Measurements from ENCODE around the gene RPS17.
"Not testable (repeated sequence)": the region's sequence is repeated elsewhere in the genome, so short reads cannot be mapped to it uniquely, and the experiment has no call there.

The RPS17 gene

GRCh38 chr15:82535566-82536408 is 4.5 kb downstream of the RPS17 start:
- no peaks in the 10 kb centered on the region for H3K27me3 ChIP-seq (ENCODE audit: control insufficient read depth in 1 of 2, insufficient read depth in 2 of 2, low read length in 2 of 2)
- no peaks in the 10 kb centered on the region for H3K9me3 ChIP-seq (ENCODE audit: control insufficient read depth in 2 of 2, low read length in 2 of 2)
- no peak overlapping the region for H3K9ac ChIP-seq (ENCODE audit: low read length in 2 of 2)
- H3K4me1 ChIP-seq (ENCODE audit: control insufficient read depth, insufficient read depth, low read length) = peaks cover 23% of the 10 kb centered on the region
- peaks cover 34 to 38% of the 10 kb centered on the region in 2 donors for H3K36me3 ChIP-seq (ENCODE audit: control insufficient read depth in 2 of 2, insufficient read depth in 2 of 2, low read length in 2 of 2)
- H3K4me3 ChIP-seq (ENCODE audit: low read length in 2 of 2) = no peak overlapping the region
- no peak overlapping the region for H3K27ac ChIP-seq (ENCODE audit: low read length)

DNA sequence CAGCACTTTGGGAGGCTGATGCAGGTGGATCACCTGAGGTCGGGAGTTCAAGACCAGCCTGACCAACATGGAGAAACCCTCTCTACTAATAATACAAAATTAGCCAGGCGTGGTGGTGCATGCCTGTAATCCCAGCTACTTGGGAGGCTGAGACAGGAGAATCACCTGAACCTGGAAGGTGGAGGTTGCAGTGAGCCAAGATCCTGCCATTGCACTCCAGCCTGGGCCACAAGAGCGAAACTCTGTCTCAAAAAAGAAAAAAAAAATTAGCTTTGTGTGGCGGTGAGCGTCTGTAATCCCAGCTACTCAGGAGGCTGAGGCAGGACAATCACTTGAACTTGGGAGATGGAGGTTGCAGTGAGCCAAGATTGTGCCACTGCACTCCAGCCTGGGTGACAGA is 5.1 kb downstream of the RPS17 start:
- not testable (repeated sequence) for H3K4me3 ChIP-seq (ENCODE audit: low read length in 2 of 2); H3K9ac ChIP-seq (ENCODE audit: low read length in 2 of 2); H3K27ac ChIP-seq (ENCODE audit: low read length); H3K27me3 ChIP-seq (ENCODE audit: control insufficient read depth in 1 of 2, insufficient read depth in 2 of 2, low read length in 2 of 2); H3K9me3 ChIP-seq (ENCODE audit: control insufficient read depth in 2 of 2, low read length in 2 of 2)
- Histone ChIP-seq H3K36me3 (ENCODE audit: control insufficient read depth in 2 of 2, insufficient read depth in 2 of 2, low read length in 2 of 2) (peaks cover 34 to 38% of the 10 kb centered on the region in 2 donors), H3K4me1 (ENCODE audit: control insufficient read depth, insufficient read depth, low read length) (peaks cover 25% of the 10 kb centered on the region)

DNA sequence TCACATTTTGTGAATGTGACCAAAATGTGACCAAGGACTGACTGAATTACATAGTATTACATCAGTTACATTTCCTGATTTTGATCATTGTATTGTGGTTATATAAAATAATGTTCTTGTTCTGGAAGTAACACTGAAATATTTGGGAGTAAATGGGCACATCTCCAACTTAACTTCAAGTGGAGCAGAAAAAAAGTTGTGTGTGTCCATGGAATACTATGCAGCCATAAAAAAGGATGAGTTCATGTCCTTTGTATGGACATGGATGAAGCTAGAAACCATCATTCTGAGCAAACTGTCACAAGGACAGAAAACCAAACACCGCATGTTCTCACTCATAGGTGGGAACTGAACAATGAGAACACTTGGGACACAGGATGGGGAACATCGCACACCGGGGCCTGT is 5.8 kb downstream of the RPS17 start:
- H3K4me3 ChIP-seq (ENCODE audit: low read length in 2 of 2); H3K9me3 ChIP-seq (ENCODE audit: control insufficient read depth in 2 of 2, low read length in 2 of 2); H3K27ac ChIP-seq (ENCODE audit: low read length); H3K27me3 ChIP-seq (ENCODE audit: control insufficient read depth in 1 of 2, insufficient read depth in 2 of 2, low read length in 2 of 2); H3K9ac ChIP-seq (ENCODE audit: low read length in 2 of 2): not testable (repeated sequence)
- Histone ChIP-seq H3K4me1 (ENCODE audit: control insufficient read depth, insufficient read depth, low read length) (peaks cover 18% of the 10 kb centered on the region), H3K36me3 (ENCODE audit: control insufficient read depth in 2 of 2, insufficient read depth in 2 of 2, low read length in 2 of 2) (peaks cover 34 to 38% of the 10 kb centered on the region in 2 donors)

DNA sequence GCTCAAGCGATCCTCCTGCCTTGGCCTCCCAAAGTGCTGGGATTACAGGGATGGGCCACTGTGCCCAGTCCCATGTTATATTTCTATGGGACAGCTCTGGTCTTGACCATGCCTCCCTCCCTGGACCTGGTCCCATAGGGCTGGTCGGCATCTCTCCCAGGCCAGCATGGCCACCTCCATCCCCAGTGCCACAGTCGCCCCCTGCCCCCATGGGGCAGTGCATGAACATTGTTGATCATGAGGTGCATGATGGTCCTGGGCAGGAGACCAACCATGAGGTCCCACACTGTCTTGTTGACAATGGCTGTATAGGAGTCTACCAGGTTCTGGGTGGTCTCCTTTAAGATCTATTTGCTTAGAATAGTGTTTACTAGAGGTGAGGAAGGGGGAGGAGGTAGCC is 6.5 kb downstream of the RPS17 start:
- Histone ChIP-seq H3K4me1 (ENCODE audit: control insufficient read depth, insufficient read depth, low read length) (peaks cover 15% of the 10 kb centered on the region), H3K9me3 (ENCODE audit: control insufficient read depth in 2 of 2, low read length in 2 of 2) (no peaks in the 10 kb centered on the region), H3K27ac (ENCODE audit: low read length) (no peak overlapping the region), H3K4me3 (ENCODE audit: low read length in 2 of 2) (no peak overlapping the region), H3K36me3 (ENCODE audit: control insufficient read depth in 2 of 2, insufficient read depth in 2 of 2, low read length in 2 of 2) (peaks cover 33 to 38% of the 10 kb centered on the region in 2 donors), H3K27me3 (ENCODE audit: control insufficient read depth in 1 of 2, insufficient read depth in 2 of 2, low read length in 2 of 2) (no peaks in the 10 kb centered on the region), H3K9ac (ENCODE audit: low read length in 2 of 2) (no peak overlapping the region)

DNA sequence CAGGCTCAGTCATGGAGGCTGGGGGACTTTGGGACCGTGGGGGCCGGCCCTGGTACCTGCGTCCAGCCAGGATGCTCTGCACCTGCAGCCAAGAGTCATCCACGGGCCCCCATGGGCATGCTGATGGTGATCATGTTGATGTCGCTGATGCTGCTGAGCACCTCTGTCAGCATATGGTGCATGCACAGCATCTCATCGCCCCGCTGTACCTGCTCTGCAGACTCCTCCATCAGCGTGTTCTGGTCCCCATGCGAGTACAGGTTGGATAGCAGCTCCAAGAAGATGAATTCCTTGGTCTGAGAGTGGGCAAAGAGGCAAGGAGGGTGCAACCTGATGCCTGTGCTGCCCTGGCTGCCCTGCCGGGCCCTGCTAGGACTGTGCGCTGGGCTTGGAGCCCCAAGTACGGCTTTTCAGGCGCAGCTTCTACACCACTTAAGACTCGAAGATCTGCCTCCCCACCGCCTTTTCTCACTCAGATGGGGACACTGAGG is 7.2 kb downstream of the RPS17 start:
- no peaks in the 10 kb centered on the region for H3K27me3 ChIP-seq (ENCODE audit: control insufficient read depth in 1 of 2, insufficient read depth in 2 of 2, low read length in 2 of 2)
- H3K9me3 ChIP-seq (ENCODE audit: control insufficient read depth in 2 of 2, low read length in 2 of 2) = no peaks in the 10 kb centered on the region
- no peak overlapping the region for H3K9ac ChIP-seq (ENCODE audit: low read length in 2 of 2)
- H3K4me3 ChIP-seq (ENCODE audit: low read length in 2 of 2) = no peak overlapping the region
- peaks cover 25 to 32% of the 10 kb centered on the region in 2 donors for H3K36me3 ChIP-seq (ENCODE audit: control insufficient read depth in 2 of 2, insufficient read depth in 2 of 2, low read length in 2 of 2)
- H3K4me1 ChIP-seq (ENCODE audit: control insufficient read depth, insufficient read depth, low read length) = peaks cover 9% of the 10 kb centered on the region
- no peak overlapping the region for H3K27ac ChIP-seq (ENCODE audit: low read length)

- Histone ChIP-seq H3K27me3 (ENCODE audit: control insufficient read depth in 1 of 2, insufficient read depth in 2 of 2, low read length in 2 of 2) (no peaks in the 10 kb centered on the region), H3K9me3 (ENCODE audit: control insufficient read depth in 2 of 2, low read length in 2 of 2) (no peaks in the 10 kb centered on the region), H3K4me3 (ENCODE audit: low read length in 2 of 2) (no peak overlapping the region), H3K27ac (ENCODE audit: low read length) (no peak overlapping the region), H3K9ac (ENCODE audit: low read length in 2 of 2) (no peak overlapping the region), H3K36me3 (ENCODE audit: control insufficient read depth in 2 of 2, insufficient read depth in 2 of 2, low read length in 2 of 2) (peaks cover 20 to 27% of the 10 kb centered on the region in 2 donors), H3K4me1 (ENCODE audit: control insufficient read depth, insufficient read depth, low read length) (peaks cover 8% of the 10 kb centered on the region)
Measured at GRCh38 chr15:82532383-82532990, 7.8 kb downstream of the RPS17 start.

GRCh38 chr15:82531496-82532382 is 8.5 kb downstream of the RPS17 start:
- H3K36me3 ChIP-seq (ENCODE audit: control insufficient read depth in 2 of 2, insufficient read depth in 2 of 2, low read length in 2 of 2) = peaks cover 12 to 20% of the 10 kb centered on the region in 2 donors
- H3K9ac ChIP-seq (ENCODE audit: low read length in 2 of 2) = no peak overlapping the region
- H3K27ac ChIP-seq (ENCODE audit: low read length) = no peak overlapping the region
- no peak overlapping the region for H3K4me3 ChIP-seq (ENCODE audit: low read length in 2 of 2)
- no peaks in the 10 kb centered on the region for H3K27me3 ChIP-seq (ENCODE audit: control insufficient read depth in 1 of 2, insufficient read depth in 2 of 2, low read length in 2 of 2)
- no peaks in the 10 kb centered on the region for H3K9me3 ChIP-seq (ENCODE audit: control insufficient read depth in 2 of 2, low read length in 2 of 2)
- peaks cover 8% of the 10 kb centered on the region for H3K4me1 ChIP-seq (ENCODE audit: control insufficient read depth, insufficient read depth, low read length)

DNA sequence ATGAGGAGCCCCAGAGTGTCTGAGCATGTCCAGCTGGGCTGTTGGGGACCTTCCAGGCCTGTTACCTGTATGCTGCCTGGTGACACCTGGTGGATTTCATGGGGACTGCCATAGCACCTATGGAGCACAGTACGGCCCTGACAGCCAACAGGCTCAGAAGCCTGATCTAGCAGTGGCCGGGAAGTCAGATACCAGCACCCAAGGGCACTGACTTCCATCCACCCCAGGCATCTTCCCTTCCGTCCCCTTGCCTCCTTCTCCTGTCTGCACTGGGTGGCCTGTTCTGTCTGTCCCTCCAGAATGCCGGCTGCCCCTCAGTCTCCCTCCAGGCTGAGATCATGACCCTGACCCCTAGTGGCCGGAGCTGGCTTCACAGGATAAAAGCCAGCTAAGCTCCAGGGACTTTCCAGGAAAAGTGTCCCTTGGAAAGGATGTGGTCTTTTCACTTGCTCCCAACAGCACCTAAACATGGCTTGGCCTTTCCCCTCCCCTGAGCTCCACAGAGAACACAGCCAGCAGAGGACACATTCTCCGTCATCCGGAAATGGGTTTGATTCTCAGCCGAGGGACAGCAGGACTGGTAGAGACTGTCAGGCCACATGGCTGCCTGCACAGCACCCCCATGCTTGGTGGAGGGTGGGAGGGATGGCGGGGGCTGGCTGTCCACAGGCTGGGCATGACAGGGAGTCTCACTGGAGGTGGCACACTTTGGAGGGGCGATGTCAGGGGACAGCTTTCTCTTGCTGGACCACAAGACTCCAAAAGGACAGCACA is 9.5 kb downstream of the RPS17 start:
- no peak overlapping the region for H3K27ac ChIP-seq (ENCODE audit: low read length)
- peak overlapping the region; percentile 42 to 51 for H3K9ac ChIP-seq (ENCODE audit: low read length in 2 of 2)
- peaks cover 3 to 12% of the 10 kb centered on the region in 2 donors for H3K36me3 ChIP-seq (ENCODE audit: control insufficient read depth in 2 of 2, insufficient read depth in 2 of 2, low read length in 2 of 2)
- no peaks in the 10 kb centered on the region for H3K27me3 ChIP-seq (ENCODE audit: control insufficient read depth in 1 of 2, insufficient read depth in 2 of 2, low read length in 2 of 2)
- peaks cover 8% of the 10 kb centered on the region for H3K4me1 ChIP-seq (ENCODE audit: control insufficient read depth, insufficient read depth, low read length)
- H3K9me3 ChIP-seq (ENCODE audit: control insufficient read depth in 2 of 2, low read length in 2 of 2) = no peaks in the 10 kb centered on the region
- peak overlapping the region; percentile 55 to 60 for H3K4me3 ChIP-seq (ENCODE audit: low read length in 2 of 2)

DNA sequence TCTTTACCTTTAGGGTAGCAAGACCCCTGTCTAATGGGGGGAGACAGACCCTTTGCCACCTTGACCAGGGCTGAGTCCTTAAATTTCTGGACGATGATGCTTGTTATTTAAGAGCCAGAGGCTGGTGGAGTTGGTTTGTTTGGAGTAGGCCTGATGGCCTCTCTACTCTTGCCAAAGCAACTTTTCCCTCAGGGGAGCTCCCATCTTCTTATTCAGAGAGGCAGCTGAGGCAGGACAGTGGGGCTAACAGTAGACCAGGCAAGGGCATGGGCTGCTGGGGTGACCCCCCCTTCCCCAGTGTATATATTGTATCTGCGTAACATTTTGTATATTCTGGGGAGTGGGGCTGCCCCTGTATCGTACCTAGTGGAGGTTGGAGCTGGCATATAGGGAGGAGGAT is 10.3 kb downstream of the RPS17 start:
- no peaks in the 10 kb centered on the region for H3K27me3 ChIP-seq (ENCODE audit: control insufficient read depth in 1 of 2, insufficient read depth in 2 of 2, low read length in 2 of 2)
- H3K4me3 ChIP-seq (ENCODE audit: low read length in 2 of 2) = no peak overlapping the region
- H3K36me3 ChIP-seq (ENCODE audit: control insufficient read depth in 2 of 2, insufficient read depth in 2 of 2, low read length in 2 of 2) = peaks cover 3 to 11% of the 10 kb centered on the region in 2 donors
- no peak overlapping the region for H3K9ac ChIP-seq (ENCODE audit: low read length in 2 of 2)
- peaks cover 8% of the 10 kb centered on the region for H3K4me1 ChIP-seq (ENCODE audit: control insufficient read depth, insufficient read depth, low read length)
- no peak overlapping the region for H3K27ac ChIP-seq (ENCODE audit: low read length)
- no peaks in the 10 kb centered on the region for H3K9me3 ChIP-seq (ENCODE audit: control insufficient read depth in 2 of 2, low read length in 2 of 2)

- H3K36me3 ChIP-seq (ENCODE audit: control insufficient read depth in 2 of 2, insufficient read depth in 2 of 2, low read length in 2 of 2); H3K4me3 ChIP-seq (ENCODE audit: low read length in 2 of 2); H3K9me3 ChIP-seq (ENCODE audit: control insufficient read depth in 2 of 2, low read length in 2 of 2); H3K27ac ChIP-seq (ENCODE audit: low read length); H3K9ac ChIP-seq (ENCODE audit: low read length in 2 of 2); H3K4me1 ChIP-seq (ENCODE audit: control insufficient read depth, insufficient read depth, low read length); H3K27me3 ChIP-seq (ENCODE audit: control insufficient read depth in 1 of 2, insufficient read depth in 2 of 2, low read length in 2 of 2): not testable (repeated sequence)
Measured at GRCh38 chr15:82513587-82513986, 26.7 kb downstream of the RPS17 start.

Data from stomach smooth muscle (tissue), 2 donors.